A673 (cell line): Measurements from ENCODE around the gene PTPRR. TPM values are rescaled to one million over a fixed set of nuclear protein-coding genes. Genes with fewer than 3 reads are reported as not detected.

Experiments used
- BruUV-seq: library from RNA; stranded (reverse); fragments of 400-500 nt; replicated peaks from 2 replicates; lab custom pipeline; 2021; lab: Mats Ljungman, UMichigan
- CTCF ChIA-PET: fragments of 300-600 bp; sonication (Branson Sonifier 250); formaldehyde crosslinking; loops from one replicate; lab custom pipeline; 2022; ENCODE audit warnings: antibody characterized with exemption; lab: Charles Lee
- POLR2A ChIA-PET: fragments of 300-600 bp; sonication (Branson Sonifier 250); formaldehyde crosslinking; loops from one replicate; lab custom pipeline; 2022; ENCODE audit warnings: antibody characterized with exemption; ENCODE audit not compliant: low non-redundant PET; lab: Charles Lee
- DNase-seq: peaks from one replicate; pipeline ENCODE4 v3.0.0-alpha.2; 2015; ENCODE audit warnings: low spot score
- H3K27ac ChIP-seq: fragments of 200-600 bp; sonication (generic); 2 replicates; pipeline ENCODE4 v1.5.1; 2016; ENCODE audit warnings: mixed run types, low read depth, mild to moderate bottlenecking, mixed read lengths, antibody characterized with exemption, low read length; ENCODE audit not compliant: poor library complexity, severe bottlenecking
- H3K27me3 ChIP-seq: fragments of 200-600 bp; sonication (generic); replicated peaks from 2 replicates; pipeline ENCODE4 v1.6.1; 2017; ENCODE audit warnings: mixed run types, low read depth, mild to moderate bottlenecking, mixed read lengths, antibody characterized with exemption, low read length; ENCODE audit not compliant: insufficient read depth, poor library complexity
- H3K36me3 ChIP-seq: fragments of 200-600 bp; sonication (generic); 2 replicates; pipeline ENCODE4 v1.6.1; 2016; ENCODE audit warnings: mixed run types, mild to moderate bottlenecking, mixed read lengths, antibody characterized with exemption, low read length; ENCODE audit not compliant: insufficient read depth, poor library complexity, severe bottlenecking
- H3K4me1 ChIP-seq: fragments of 200-600 bp; sonication (generic); 2 replicates; pipeline ENCODE4 v1.6.1; 2017; ENCODE audit warnings: mixed run types, mild to moderate bottlenecking, mixed read lengths, antibody characterized with exemption, low read length; ENCODE audit not compliant: insufficient read depth, poor library complexity, severe bottlenecking
- H3K4me3 ChIP-seq: fragments of 200-600 bp; sonication (generic); 2 replicates; pipeline ENCODE4 v1.5.1; 2016; ENCODE audit warnings: low read depth, mixed run types, mild to moderate bottlenecking, mixed read lengths, low read length; ENCODE audit not compliant: poor library complexity, severe bottlenecking
- H3K9me3 ChIP-seq: fragments of 200-600 bp; sonication (generic); 2 replicates; pipeline ENCODE4 v1.6.1; 2016; ENCODE audit warnings: mixed run types, low read depth, mild to moderate bottlenecking, mixed read lengths, antibody characterized with exemption, low read length; ENCODE audit not compliant: poor library complexity, severe bottlenecking
- EZH2 ChIP-seq: fragments of 200-600 bp; sonication (generic); IDR thresholded peaks from 2 replicates; pipeline ENCODE4 v1.6.1; 2017; ENCODE audit warnings: borderline replicate concordance, low read depth, mild to moderate bottlenecking, mixed read lengths, antibody characterized with exemption, low read length; ENCODE audit not compliant: poor library complexity, severe bottlenecking
- intact Hi-C: fragments of 100-400 bp; cut with micrococcal nuclease; formaldehyde crosslinking; loops from one replicate; pipeline ENCODE4 v1.10.0; 2022; ENCODE audit not compliant: unreplicated experiment
- total RNA-seq: library from RNA; stranded (reverse); gene quantifications from 2 replicates; pipeline ENCODE4 v1.2.3, GENCODE V29; 2021
- TF ChIP-seq, protein P1 (sequence below): fragments of 300-800, 200-600 bp; sonication (generic); conservative IDR thresholded peaks from 2 replicates; pipeline ENCODE4 v1.5.1; 2017; ENCODE audit warnings: low read depth, mild to moderate bottlenecking, antibody characterized with exemption, low read length, moderate library complexity, mixed read lengths

PTPRR gene
- total RNA-seq, 1 experiment from 2014 or later = not detected

DNA sequence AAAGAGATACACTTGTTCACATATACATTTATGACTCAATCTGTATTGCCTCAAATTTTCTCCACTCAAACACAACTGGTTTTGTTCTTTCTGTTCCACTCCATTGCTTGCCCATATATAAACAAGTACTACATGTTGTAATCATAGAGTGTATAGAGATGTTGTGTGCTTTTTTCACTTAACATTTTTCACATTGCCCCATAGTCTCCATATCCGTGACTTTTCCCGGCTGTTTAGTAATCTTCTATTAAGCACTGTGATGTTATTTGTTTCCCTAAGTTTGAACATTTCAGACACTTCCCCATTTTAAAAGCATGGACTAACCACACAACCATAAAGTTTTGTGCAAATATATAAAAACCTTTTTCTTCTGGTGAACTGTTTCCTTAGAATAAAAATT is 45.5 kb upstream of the PTPRR start:
- BruUV-seq = no TSS peak
- peaks cover 38% of the 10 kb centered on the region for H3K4me1 ChIP-seq
- POLR2A ChIA-PET = no interaction called here

GRCh38 chr12:70964867-70965510 is 44.5 kb upstream of the PTPRR start:
- CTCF ChIA-PET = no interaction called here
- Histone ChIP-seq H3K4me3 (no peak overlapping the region), H3K36me3 (no peaks in the 10 kb centered on the region), H3K9me3 (no peaks in the 10 kb centered on the region), H3K4me1 (peaks cover 40% of the 10 kb centered on the region), H3K27ac (no peak overlapping the region), H3K27me3 (no peaks in the 10 kb centered on the region)
- TF ChIP-seq EZH2 = no peak
- TF ChIP-seq, protein P1, sequence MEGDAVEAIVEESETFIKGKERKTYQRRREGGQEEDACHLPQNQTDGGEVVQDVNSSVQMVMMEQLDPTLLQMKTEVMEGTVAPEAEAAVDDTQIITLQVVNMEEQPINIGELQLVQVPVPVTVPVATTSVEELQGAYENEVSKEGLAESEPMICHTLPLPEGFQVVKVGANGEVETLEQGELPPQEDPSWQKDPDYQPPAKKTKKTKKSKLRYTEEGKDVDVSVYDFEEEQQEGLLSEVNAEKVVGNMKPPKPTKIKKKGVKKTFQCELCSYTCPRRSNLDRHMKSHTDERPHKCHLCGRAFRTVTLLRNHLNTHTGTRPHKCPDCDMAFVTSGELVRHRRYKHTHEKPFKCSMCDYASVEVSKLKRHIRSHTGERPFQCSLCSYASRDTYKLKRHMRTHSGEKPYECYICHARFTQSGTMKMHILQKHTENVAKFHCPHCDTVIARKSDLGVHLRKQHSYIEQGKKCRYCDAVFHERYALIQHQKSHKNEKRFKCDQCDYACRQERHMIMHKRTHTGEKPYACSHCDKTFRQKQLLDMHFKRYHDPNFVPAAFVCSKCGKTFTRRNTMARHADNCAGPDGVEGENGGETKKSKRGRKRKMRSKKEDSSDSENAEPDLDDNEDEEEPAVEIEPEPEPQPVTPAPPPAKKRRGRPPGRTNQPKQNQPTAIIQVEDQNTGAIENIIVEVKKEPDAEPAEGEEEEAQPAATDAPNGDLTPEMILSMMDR = no peak
- POLR2A ChIA-PET = no interaction called here
- DNase-seq = no peak
- intact Hi-C loops = no loop called here
- no TSS peak for BruUV-seq

More for the DNA sequence above, 45.5 kb upstream of the PTPRR start:
- no peaks in the 10 kb centered on the region for H3K27me3 ChIP-seq
- no peaks in the 10 kb centered on the region for H3K36me3 ChIP-seq
- no peak for TF ChIP-seq EZH2
- TF ChIP-seq, protein P1 = no peak
- CTCF ChIA-PET = interaction anchor here (0.6 kb wide), 1 partner anchor 127 kb away, joined by 3 read pairs; no protein-coding TSS in a partner anchor
- H3K27ac ChIP-seq = no peak overlapping the region
- H3K4me3 ChIP-seq = no peak overlapping the region
- no peaks in the 10 kb centered on the region for H3K9me3 ChIP-seq
- no peak for DNase-seq
- intact Hi-C loops = no loop called here

DNA sequence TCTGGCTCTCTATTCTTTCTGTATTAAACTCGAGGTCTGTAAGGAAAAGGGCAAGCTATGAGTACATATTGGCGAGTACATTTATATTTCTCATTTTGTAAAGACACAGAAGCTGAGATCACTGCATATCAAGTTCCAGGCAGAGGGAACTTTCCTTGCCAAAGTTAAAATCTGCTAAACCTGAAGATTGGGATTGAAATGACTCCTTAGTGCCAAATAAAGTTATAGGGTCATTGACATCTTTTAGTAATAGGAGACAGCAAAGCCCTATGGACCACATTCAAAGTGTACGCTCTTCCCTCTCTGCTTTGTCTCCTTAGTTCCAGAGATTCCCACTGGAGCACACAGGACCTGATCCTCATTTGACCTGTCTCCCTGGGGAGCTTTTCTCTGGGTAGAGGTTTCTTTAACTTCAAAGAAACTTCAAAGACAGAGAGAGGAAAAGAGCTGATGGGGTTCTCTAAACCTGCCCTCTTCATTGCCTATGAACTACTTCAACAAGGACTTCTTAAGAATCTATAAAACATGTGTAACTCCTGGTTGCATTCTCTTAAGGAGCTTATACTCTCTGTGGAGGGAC is 42.6 kb upstream of the PTPRR start:
- no peak for TF ChIP-seq EZH2
- TF ChIP-seq, protein P1 = no peak
- CTCF ChIA-PET = no interaction called here
- Histone ChIP-seq H3K27ac (no peak overlapping the region), H3K4me3 (no peak overlapping the region), H3K4me1 (peaks cover 40% of the 10 kb centered on the region), H3K9me3 (peaks cover 9% of the 10 kb centered on the region), H3K36me3 (no peaks in the 10 kb centered on the region), H3K27me3 (no peaks in the 10 kb centered on the region)
- intact Hi-C loops = no loop called here
- no peak for DNase-seq
- BruUV-seq = no TSS peak
- POLR2A ChIA-PET = no interaction called here
